VCaP (cell line): ENCODE measurements around the gene TSPAN12.

Source experiments
- H3K27ac ChIP-seq: fragments of 450-650 bp; 2 replicates; pipeline ENCODE4 v1.5.1; 2017
- CTCF ChIP-seq: fragments of 450-650 bp; conservative IDR thresholded peaks from 2 replicates; pipeline ENCODE4 v1.5.1; 2017; ENCODE audit warnings: mild to moderate bottlenecking, moderate library complexity

The TSPAN12 gene

GRCh38 chr7:120774481-120774880 lies 83.5 kb downstream of the TSPAN12 start:
- TF ChIP-seq CTCF, result no peak

GRCh38 chr7:120770206-120770605 lies 87.7 kb downstream of the TSPAN12 start:
- no peak overlapping the region for H3K27ac ChIP-seq
- no peak for TF ChIP-seq CTCF

More at GRCh38 chr7:120774481-120774880, 83.5 kb downstream of the TSPAN12 start:
- no peak overlapping the region for H3K27ac ChIP-seq

- H3K27ac ChIP-seq, result no peak overlapping the region
- no peak for TF ChIP-seq CTCF
Measured at GRCh38 chr7:120760851-120761250, 97.1 kb downstream of the TSPAN12 start.

- no peak overlapping the region for H3K27ac ChIP-seq
- TF ChIP-seq CTCF, result no peak
Measured at GRCh38 chr7:120760050-120760449, 97.9 kb downstream of the TSPAN12 start.

GRCh38 chr7:120743128-120743527 lies 114.8 kb downstream of the TSPAN12 start:
- no peak overlapping the region for H3K27ac ChIP-seq
- TF ChIP-seq CTCF, result no peak

GRCh38 chr7:120742372-120742771 lies 115.6 kb downstream of the TSPAN12 start:
- no peak overlapping the region for H3K27ac ChIP-seq

GRCh38 chr7:120741371-120742042 lies 116.4 kb downstream of the TSPAN12 start:
- no peak for TF ChIP-seq CTCF
- H3K27ac ChIP-seq, result no peak overlapping the region; the same call in 1 of the 2 replicates

More at GRCh38 chr7:120742372-120742771, 115.6 kb downstream of the TSPAN12 start:
- TF ChIP-seq CTCF, result no peak
